HUES6 (cell line): ENCODE measurements around the gene HTRA3.

ENCODE experiments used
- H3K27ac ChIP-seq: 2 replicates; pipeline ENCODE4 v1.7.0; 2013; ENCODE audit warnings: low read depth, mild to moderate bottlenecking, low read length, inconsistent platforms
- H3K27me3 ChIP-seq: 2 replicates; pipeline ENCODE4 v1.6.1; 2013; ENCODE audit warnings: low read length; ENCODE audit not compliant: control insufficient read depth, insufficient read depth
- H3K36me3 ChIP-seq: 2 replicates; pipeline ENCODE4 v1.6.1; 2013; ENCODE audit warnings: low read length; ENCODE audit not compliant: control insufficient read depth, insufficient read depth
- H3K4me1 ChIP-seq: 2 replicates; pipeline ENCODE4 v1.6.1; 2013; ENCODE audit warnings: low read length; ENCODE audit not compliant: control insufficient read depth, insufficient read depth
- H3K4me3 ChIP-seq: 2 replicates; pipeline ENCODE4 v1.5.1; 2013; ENCODE audit warnings: low read depth, low read length
- H3K9ac ChIP-seq: one replicate; pipeline ENCODE4 v1.6.1; 2013; ENCODE audit warnings: mild to moderate bottlenecking, low read length
- H3K9me3 ChIP-seq: 2 replicates; pipeline ENCODE4 v1.6.1; 2013; ENCODE audit warnings: low read depth, low read length; ENCODE audit not compliant: control insufficient read depth, insufficient read depth

HTRA3 gene

DNA sequence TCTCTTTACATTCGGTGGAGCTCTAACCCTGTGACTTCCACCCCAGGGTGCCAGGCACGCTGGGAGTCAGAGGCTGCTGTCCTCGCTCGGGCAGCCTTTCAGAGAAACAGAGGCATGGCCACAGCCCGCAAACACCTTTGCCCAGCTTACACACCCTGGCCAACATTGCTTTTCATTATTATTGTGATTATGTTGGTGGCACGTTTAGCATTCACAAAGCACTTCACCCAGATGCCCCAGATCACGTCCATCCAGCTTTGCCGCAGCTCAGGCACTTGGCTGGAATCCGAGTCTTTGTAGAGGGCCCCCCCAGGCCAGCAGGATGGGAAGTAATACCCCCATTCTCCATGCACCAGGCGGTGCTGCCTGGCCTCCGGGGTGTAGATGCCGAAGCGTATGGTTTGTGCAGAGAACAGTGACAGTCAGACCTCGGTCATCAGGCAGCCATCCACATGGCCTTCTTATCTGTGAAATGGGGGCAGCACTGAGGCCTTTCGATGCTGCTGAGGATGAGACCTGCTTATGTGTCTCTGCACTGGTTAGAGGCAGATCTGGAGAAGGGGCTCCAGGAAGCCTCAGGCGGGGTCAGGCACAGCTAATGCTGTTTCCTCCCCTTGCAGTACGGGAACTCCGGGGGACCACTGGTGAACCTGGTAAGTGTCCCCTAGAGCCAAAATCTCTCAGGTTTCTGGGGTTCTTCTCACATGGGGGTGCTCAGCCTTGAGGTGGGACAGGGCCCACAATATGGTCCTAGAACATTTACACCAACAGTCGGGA, 22.3 kb downstream of the HTRA3 start:
- no peak overlapping the region for H3K4me3 ChIP-seq
- H3K27me3 ChIP-seq, result no peaks in the 10 kb centered on the region
- no peaks in the 10 kb centered on the region for H3K36me3 ChIP-seq
- no peak overlapping the region for H3K9ac ChIP-seq
- H3K4me1 ChIP-seq, result no peaks in the 10 kb centered on the region
- H3K27ac ChIP-seq, result no peak overlapping the region
- no peaks in the 10 kb centered on the region; the same call in 1 of the 2 replicates for H3K9me3 ChIP-seq

DNA sequence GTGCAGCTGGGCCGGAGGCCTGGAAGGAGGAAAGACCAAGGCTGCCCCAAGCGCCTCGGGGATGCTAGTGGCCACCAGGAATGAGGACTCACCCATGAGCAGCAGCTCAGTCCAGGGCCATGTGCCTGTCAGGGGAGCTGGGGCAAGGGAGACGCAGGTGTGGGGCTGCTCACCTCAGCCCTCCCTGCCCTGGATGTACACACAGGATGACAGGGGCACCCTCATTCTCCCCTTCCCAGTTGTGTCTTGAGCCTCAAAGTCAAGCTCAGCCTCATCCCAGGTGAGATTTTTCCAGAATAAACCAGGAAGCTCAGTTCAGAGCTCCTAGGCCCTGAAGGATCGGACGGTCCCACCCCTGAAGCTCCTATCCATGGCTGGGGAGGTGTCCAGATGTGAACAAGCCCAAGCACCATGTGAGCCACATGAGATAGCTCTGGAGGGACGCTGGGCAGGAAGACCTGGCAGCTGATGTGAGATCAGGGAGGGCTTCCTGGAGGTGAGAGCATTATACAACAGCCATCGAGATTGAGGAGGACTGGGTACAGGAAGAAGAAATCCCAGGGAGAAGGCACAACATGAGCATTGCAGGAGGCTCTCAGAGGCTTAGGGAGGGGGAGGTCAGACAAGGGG, 23.0 kb downstream of the HTRA3 start:
- Histone ChIP-seq H3K36me3 (no peaks in the 10 kb centered on the region), H3K4me1 (no peaks in the 10 kb centered on the region)

DNA sequence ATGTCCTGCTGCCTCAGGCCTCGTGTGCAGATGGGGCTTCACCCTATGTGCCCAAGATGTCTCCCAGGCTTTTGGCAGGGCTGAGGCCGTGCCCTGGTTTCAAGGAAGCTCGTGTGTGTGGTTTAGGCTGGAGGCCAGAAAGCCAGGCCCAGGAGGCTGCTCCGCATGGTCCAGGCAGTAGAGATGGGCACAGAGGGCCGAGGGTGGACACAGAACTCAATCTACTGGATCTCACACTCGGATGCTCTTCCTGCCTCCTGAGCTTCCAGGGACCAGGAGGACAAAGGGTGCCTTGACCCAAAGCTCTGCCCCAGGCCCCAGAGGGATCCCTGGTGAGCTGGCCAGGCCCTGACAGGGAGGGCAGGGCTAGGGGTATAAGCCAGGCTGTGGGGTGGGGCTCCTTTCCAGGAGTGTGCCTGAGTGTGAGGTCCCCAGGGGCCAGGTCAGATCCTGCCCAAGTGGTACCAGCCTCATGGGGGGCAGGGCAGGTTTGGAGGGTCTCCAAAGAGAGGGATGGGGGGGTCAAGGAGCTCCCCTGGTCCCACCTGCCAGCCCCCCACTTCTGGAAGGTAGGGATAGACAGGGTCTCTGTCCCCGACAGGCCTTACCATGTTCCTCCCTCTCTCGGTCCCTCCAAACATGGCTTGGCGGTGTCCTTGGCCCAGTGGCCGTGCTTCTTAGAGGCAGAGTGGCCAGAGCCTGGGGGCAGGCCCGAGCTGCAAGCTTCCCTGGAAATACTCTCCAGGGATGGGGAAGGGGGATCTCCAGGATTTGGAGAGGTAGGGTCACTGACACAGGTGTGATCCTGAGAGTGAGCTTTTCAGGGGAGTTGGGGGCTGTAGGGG, 23.8 kb downstream of the HTRA3 start:
- Histone ChIP-seq H3K4me3 (no peak overlapping the region), H3K9me3 (no peaks in the 10 kb centered on the region; the same call in 1 of the 2 replicates), H3K27ac (no peak overlapping the region), H3K9ac (no peak overlapping the region), H3K27me3 (no peaks in the 10 kb centered on the region), H3K4me1 (no peaks in the 10 kb centered on the region), H3K36me3 (no peaks in the 10 kb centered on the region)

More for the DNA sequence above, 23.0 kb downstream of the HTRA3 start:
- Histone ChIP-seq H3K27ac (no peak overlapping the region), H3K4me3 (no peak overlapping the region), H3K27me3 (no peaks in the 10 kb centered on the region), H3K9me3 (no peaks in the 10 kb centered on the region; the same call in 1 of the 2 replicates), H3K9ac (no peak overlapping the region)

DNA sequence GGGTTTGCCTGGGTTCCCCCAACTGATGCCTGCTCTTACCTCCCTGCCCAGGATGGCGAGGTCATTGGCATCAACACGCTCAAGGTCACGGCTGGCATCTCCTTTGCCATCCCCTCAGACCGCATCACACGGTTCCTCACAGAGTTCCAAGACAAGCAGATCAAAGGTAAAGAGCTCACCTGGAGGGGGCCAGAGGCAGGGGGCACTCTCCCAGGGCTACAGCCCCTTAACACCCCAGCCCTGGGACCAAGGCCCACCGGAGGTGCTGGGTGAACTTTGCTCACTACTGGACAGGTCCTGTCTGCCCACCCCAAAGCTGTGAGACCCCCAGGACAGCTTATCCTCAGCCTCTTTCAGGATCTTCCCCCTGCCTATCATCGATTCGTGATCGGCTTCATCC, 24.5 kb downstream of the HTRA3 start:
- Histone ChIP-seq H3K4me1 (no peaks in the 10 kb centered on the region), H3K4me3 (no peak overlapping the region), H3K27ac (no peak overlapping the region), H3K9me3 (no peaks in the 10 kb centered on the region; the same call in 1 of the 2 replicates), H3K27me3 (no peaks in the 10 kb centered on the region), H3K36me3 (no peaks in the 10 kb centered on the region), H3K9ac (no peak overlapping the region)

DNA sequence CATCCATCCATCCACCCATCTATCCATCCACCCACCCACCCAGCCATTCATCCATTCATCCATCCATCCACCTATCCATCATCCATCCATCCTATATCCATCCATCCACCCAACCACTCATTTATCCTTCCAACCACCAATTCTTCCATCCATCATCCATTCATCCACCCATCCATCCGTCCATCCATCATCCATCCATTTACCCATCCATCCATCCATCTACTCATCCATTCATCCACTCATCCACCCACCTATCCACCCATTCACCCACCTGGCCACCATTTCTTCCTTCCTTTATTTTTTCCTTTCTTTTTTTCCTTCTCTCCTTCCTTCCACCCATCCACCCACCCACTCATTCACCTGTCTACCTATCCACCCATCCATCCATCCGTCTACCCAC, 25.2 kb downstream of the HTRA3 start:
- no peaks in the 10 kb centered on the region for H3K27me3 ChIP-seq
- H3K4me3 ChIP-seq, result no peak overlapping the region
- H3K9me3 ChIP-seq, result no peaks in the 10 kb centered on the region; the same call in 1 of the 2 replicates
- H3K27ac ChIP-seq, result no peak overlapping the region
- no peaks in the 10 kb centered on the region for H3K36me3 ChIP-seq
- H3K4me1 ChIP-seq, result no peaks in the 10 kb centered on the region
- no peak overlapping the region for H3K9ac ChIP-seq

DNA sequence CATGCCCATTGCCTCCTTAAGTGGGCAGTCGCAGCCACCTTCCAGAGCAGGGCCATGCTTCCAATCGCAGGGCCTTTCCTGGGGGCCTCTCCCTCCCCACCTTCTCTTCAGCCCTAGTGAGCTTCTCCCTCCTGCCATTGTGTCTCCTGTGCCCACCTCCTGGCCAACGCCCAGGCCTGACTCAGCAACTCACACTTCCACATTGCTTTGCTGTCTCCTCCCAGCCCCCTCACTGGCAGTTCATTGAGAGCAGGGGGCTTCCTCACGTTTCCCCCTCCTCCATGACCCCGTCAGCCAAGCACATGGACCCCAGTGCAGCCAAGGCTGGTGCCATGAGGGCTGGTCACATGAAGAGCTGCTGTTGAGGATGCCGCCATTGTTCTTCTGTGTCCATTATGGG, 25.9 kb downstream of the HTRA3 start:
- H3K27me3 ChIP-seq, result no peaks in the 10 kb centered on the region
- H3K9me3 ChIP-seq, result no peaks in the 10 kb centered on the region; the same call in 1 of the 2 replicates
- H3K4me1 ChIP-seq, result no peaks in the 10 kb centered on the region
- no peaks in the 10 kb centered on the region for H3K36me3 ChIP-seq
- H3K9ac ChIP-seq, result no peak overlapping the region
- H3K4me3 ChIP-seq, result no peak overlapping the region
- no peak overlapping the region for H3K27ac ChIP-seq

DNA sequence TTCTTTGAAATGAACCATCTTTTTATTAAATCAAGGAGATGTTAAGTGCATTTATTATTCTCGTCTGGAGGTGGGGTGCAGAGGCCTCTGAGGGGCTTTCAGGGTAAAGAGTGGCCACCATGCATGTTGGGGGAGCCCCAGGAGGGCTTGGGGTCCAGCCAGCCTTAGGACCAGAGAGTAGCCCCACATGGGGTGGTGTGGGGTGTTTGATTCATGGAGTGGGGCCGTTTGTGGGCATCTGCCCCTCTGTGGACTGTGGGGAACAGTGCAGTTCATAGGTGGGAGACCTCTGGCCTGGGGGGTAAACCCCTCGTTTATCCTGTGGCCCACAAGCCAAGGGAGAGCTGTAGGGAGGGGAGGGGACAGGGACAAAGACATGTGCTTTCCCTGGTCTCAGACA, 26.9 kb downstream of the HTRA3 start:
- Histone ChIP-seq H3K27ac (no peak overlapping the region), H3K4me3 (no peak overlapping the region), H3K9me3 (no peaks in the 10 kb centered on the region; the same call in 1 of the 2 replicates), H3K36me3 (no peaks in the 10 kb centered on the region), H3K9ac (no peak overlapping the region), H3K4me1 (no peaks in the 10 kb centered on the region), H3K27me3 (no peaks in the 10 kb centered on the region)

DNA sequence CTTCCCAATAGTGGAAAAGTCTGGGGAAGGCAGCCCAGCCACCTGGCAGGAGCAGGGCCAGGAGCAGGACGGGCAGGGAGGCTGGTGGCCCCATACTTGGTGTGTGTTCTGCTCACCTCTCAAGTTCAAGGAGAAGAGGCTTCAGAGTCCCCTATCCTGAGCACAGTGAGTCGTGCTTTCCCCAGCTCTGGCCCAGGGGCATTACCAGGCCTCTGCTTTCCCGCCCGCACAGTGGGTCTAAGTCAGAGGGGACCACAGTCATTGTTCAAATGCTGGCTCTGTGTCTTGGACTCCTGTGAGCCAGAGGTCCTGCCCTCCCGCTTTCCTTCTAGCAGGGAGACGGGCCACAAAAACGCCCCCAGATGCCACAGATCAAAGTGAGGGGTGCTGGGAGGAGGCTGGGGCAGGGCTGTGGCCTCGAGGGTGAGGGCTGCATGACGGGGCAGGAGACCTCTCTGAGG, 27.6 kb downstream of the HTRA3 start:
- H3K4me1 ChIP-seq, result no peaks in the 10 kb centered on the region
- H3K9me3 ChIP-seq, result no peaks in the 10 kb centered on the region; the same call in 1 of the 2 replicates
- H3K9ac ChIP-seq, result no peak overlapping the region
- H3K27me3 ChIP-seq, result no peaks in the 10 kb centered on the region
- H3K4me3 ChIP-seq, result no peak overlapping the region
- H3K27ac ChIP-seq, result no peak overlapping the region
- no peaks in the 10 kb centered on the region for H3K36me3 ChIP-seq

DNA sequence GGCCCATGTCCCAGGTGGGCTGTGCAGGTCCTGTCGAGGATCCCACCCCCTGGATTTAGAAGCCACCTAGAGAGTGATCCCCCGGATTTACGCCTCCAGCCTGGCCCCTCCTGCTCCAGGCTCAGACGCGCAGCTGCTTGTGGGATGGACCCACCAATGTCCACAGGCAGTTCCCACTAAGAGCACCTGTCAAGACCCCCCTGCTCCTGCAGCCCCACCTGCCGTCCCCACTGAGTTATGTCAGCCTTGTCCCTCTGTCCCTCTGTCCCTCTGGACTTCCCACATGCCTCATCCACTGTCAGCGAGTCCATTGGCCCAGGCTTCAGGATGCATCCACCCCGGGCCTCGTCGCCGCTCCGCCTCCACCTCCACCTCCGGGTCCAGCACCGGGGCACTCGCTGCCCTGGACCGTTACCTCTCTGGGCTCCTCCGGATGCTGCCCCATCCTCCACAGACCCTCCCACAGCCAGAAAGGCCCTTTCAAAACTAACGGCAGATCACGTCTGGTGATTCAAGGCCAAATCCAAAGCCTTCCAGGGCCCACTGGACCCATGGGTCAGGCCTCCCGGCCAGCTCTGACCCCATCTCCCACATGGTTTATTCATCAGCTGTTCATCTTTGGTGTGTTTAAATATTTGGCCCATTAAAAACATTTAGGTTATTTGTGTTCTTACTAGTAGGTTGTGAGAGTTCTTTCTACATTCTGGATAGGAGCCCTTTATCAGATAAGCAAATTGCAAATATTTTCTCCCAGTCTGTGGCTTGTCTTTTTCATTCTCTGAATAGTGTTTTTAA, 28.3 kb downstream of the HTRA3 start:
- Histone ChIP-seq H3K9me3 (no peaks in the 10 kb centered on the region; the same call in 1 of the 2 replicates), H3K4me3 (no peak overlapping the region), H3K9ac (no peak overlapping the region), H3K36me3 (no peaks in the 10 kb centered on the region), H3K27me3 (no peaks in the 10 kb centered on the region), H3K27ac (no peak overlapping the region), H3K4me1 (no peaks in the 10 kb centered on the region)

DNA sequence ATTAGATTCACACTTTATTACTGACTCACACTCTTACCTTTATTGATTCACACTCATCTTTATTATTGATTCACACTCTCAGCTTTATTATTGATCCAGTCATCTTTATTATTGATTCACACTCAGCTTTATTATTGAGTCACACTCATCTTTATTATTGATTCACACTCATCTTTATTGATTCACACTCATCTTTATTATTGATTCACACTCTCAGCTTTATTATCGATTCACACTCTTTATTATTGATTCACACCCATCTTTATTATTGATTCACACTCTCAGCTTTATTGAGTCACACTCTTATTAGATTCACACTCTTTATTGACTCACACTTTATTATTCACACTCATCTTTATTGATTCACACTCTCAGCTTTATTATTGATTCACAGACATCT, 31.3 kb downstream of the HTRA3 start:
- Histone ChIP-seq H3K27me3 (no peaks in the 10 kb centered on the region), H3K36me3 (no peaks in the 10 kb centered on the region), H3K9ac (no peak overlapping the region), H3K4me1 (no peaks in the 10 kb centered on the region), H3K4me3 (no peak overlapping the region), H3K9me3 (no peaks in the 10 kb centered on the region), H3K27ac (no peak overlapping the region)
